ENCODE measurements around the gene CECR2.
"Not testable (repeated sequence)": the region's sequence is repeated elsewhere in the genome, so short reads cannot be mapped to it uniquely, and the experiment has no call there.

The CECR2 gene

DNA sequence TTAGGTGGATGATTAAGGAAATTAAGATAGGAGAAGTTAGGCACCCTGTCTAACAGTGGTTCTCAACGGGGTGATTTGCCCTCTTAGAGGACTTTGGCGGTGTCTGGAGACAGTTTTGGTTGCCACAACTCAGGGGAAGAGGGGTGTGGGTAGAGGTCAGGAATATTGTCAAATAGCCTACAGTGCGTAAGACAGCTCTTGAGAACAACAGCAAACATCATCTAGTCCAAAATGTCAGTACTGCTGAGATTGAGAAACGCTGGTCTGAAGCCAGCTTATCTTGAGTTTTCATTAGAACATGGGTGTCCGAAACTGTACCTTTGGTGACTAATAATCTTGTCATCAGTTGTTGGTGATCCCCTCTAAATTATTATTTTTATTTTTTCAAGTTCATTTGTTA, 38.4 kb downstream of the CECR2 start:
- no peak for DNase-seq

- DNase-seq: no peak
These were observed 41.3 kb downstream of the CECR2 start for GRCh38 chr22:17410576-17410975.

GRCh38 chr22:17411213-17411612, 42.0 kb downstream of the CECR2 start:
- no peak for DNase-seq

DNA sequence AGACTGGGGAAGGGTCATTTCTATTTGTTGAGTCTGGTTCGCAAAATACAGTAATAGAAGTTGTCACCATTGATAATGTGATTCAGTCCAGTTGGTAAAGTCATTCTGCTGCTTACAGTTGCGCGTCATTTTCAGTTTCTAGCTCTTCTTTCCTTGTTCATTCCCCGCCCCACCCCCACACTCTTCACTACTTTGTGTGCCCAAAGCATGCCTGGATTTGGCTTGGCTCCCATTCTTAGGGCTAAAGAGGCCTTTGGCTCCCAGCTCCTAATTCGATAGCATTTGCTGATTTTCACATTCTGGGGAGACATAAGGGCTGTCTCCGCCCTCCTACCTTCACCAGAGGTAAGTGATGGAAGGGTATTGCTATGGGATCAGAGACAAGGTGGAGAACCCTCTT, 43.0 kb downstream of the CECR2 start:
- DNase-seq: no peak

DNA sequence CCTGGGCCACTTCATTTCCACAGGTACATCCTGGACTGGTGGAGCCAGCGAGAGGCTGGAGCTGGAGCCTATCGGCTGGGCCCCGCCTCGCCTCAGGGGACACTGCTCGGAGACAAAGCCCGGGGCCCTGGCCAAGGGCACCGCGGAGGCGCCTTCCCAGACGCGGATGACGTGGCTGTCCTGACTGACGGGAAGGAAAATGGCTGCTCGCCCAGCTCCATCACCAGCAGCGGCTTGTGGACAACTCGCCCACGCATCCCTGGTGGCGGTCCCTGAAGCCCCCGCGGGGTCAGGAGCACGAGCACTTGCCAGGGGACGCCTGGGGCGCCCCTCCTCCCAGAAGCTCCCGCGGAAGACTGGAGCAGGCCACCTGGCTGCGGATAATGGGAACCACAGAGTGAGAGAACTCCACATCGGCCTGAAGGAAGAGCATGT, 49.6 kb downstream of the CECR2 start:
- DNase-seq: no peak

GRCh38 chr22:17419348-17419747, 50.1 kb downstream of the CECR2 start:
- no peak for DNase-seq

DNA sequence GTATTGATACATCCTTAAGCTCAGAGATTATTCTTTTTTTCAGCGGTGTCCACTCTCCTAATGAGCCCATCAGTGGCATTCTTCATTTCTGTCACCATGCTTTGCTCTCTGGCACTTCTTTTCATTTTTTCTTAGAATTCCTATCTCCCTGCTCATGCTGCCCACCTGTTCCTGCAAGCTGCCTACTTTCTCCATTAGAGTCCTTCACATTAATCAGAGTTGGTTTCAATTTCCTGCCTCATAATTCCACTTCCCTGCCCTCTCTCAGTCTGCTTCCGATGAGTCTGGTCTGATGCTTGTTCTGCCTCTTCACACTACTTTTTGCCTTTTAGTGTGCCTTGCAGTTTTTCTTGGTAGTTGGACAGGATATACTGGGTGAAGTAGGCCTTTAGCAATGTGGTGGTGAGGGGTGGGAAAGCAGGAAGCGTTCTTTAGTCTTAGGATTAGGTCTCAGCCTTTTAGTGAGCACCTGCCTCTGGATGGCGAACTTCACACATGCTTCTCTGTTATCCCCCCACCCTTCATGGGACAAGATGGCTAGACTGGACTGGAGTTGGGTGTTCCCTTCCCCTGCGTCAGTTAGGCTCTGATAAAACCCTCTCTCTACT, 53.6 kb downstream of the CECR2 start:
- DNase-seq: no peak

- DNase-seq: no peak
These were observed 54.4 kb downstream of the CECR2 start for GRCh38 chr22:17423616-17424015.

- not testable (repeated sequence) for DNase-seq
These were observed 58.3 kb downstream of the CECR2 start for GRCh38 chr22:17427528-17427927.

DNA sequence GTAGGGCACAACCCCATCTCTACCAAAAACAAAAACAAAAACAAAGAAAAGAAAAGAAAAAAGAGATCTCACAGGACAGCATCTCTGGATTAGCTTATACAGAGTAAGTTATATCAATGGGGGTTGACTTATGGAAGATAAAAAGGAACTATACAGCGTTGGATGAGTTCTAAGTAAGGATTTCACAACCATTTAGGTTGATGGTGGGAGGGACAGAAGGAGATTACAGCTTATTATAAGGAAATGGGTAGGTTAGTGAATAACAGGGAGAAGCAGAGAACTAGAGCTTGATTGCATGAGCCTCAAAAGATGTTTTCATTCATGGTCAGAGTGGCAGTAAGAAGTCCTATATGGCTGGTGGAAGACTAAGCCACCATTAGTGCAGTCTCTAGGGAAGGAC, 60.3 kb downstream of the CECR2 start:
- peak; percentile 19 to 25 (median 22) for DNase-seq

GRCh38 chr22:17430412-17430811, 61.2 kb downstream of the CECR2 start:
- DNase-seq: no peak

- DNase-seq: no peak
These were observed 61.9 kb downstream of the CECR2 start for GRCh38 chr22:17431179-17431578.

- DNase-seq: no peak
These were observed 65.6 kb downstream of the CECR2 start for GRCh38 chr22:17434856-17435255.

DNA sequence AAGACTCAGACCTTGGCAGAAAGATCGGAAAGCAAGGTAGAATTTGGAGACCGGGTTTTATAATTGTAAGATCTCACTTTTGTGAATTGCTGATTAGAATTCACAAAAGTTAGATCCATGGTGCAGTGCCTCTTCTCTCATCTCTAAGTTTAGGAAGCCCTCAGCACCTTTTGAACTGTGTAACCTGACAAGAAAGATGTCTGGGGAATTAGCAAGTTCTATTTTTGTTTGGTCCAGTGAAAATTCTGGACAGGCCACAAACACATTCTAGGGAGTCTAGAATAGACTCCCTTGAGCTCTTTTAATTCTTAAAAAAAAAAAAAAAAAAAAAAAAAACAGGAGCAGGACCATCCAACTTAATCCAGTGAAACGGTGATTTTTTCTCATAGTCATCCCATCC, 66.1 kb downstream of the CECR2 start:
- DNase-seq: no peak

DNA sequence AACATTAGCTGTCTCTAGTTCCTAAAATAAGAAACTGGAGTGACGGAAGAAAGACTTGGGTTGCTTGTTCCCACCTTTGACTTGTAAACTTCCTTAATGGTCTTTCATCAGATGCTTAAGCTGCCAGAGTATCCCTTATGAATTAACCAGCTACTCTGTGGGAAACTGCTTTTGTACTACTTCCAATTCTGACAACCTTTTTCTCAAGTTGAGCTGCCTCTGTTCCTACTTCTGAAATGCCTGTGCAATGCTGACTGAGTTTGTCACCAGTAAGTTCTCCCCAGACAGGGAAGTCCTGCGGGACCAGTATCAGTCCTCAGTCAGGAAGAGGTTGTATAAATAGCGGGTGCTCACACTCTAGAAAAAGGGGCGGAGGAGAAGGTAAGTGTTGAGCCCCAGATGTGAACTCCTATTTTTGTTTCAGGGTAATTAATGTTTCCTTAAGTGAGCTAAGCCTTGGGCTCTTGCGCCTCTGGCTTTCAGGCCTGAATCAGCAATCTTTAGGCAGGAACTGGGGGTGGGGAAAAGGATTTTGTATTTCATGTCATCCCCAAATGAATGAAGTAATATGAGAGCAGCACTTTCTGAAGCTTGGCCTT, 67.2 kb downstream of the CECR2 start:
- DNase-seq: peak; percentile 45 to 54 (median 50)

DNA sequence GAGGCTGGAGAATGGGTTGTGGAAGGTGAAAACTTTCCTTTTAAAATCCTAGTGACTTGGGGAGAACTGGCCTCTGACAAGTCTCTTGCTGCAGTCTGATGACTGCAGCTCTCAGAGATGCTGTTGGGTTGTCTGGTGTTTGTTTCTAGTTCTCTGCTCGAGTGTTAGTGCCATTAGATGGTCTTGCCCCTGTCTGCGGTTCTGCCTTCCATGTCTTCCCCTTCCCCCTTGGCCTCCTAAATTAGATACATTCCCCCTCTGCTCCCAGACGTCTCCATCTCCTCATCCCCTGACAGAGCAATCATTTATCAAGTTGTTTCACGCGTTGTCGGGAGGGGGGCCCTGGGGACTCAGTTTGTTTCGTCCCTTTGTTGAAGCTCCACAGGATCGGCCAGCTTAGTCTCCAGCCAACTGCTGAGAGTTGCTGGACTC, 67.7 kb downstream of the CECR2 start:
- DNase-seq: no peak

- DNase-seq: no peak
These were observed 68.8 kb downstream of the CECR2 start for GRCh38 chr22:17438026-17438425.

GRCh38 chr22:17441326-17441725, 72.1 kb downstream of the CECR2 start:
- no peak for DNase-seq

DNA sequence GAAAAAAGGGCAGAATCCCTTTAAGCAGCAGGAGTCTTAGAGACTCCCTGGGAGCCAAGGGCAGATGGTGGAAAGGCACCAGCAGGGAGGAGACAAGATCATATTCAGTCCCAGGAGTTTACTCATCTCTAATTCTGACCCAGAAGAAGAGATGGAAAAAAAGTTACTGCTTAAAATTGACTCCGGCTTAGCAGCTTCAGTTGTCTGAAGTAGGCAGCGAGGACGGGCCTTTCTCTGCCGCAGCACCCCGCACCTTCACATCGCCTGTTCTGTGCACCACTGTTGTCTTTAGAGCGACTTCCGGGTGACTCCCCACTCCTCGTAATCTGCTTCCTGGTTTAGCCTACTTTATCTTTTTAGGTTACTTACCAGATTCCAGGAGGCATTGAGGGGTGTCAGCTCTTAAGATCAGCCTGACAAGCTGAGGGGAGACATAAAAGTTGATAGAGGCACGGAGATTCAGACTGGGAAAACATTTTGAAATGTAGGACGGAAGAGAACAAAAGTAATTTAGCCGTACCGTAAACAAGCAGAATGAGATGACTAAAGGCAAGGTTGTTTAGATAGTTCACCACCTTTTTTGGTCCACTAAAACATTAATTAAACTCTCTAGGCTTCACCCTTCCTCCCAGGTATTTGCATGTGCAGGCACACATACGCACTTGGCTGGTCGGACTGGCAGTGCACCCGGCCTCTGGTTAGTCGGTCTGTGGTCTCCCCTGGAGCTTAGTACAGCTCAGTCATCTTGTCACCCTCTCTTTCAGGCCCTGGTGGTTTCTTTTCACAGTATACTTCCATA, 74.3 kb downstream of the CECR2 start:
- no peak for DNase-seq

DNA sequence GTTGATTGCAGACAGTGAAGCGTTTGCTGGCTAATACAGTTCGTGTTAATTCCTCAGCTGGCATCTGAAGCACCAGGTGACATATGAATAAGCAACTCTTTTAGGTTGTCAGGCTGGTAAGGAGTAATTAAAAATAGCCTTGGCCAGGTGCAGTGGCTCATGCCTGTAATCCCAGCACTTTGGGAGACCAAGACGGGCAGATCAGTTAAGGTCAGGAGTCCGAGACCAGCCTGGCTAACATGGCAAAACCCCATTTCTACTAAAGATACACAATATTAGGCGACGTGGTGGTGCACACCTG, 74.9 kb downstream of the CECR2 start:
- no peak for DNase-seq

DNA sequence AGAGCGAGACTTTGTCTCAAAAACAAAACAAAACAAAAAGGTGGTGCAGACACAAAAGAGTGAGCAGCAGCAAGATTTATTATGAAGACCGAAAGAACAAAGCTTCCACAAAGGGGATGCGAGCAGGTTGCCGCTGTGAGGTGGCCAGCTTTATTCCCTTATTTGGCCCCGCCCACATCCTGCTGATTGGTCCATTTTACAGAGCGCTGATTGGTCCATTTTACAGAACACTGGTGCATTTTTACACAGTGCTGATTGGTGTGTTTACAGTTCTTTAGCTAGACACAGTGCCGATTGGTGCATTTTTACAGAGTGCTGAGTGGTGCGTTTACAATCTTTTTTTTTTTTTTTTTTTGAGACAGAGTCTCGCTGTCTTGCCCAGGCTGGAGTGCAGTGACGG, 77.4 kb downstream of the CECR2 start:
- DNase-seq: no peak

GRCh38 chr22:17451316-17451715, 82.1 kb downstream of the CECR2 start:
- no peak for DNase-seq

DNA sequence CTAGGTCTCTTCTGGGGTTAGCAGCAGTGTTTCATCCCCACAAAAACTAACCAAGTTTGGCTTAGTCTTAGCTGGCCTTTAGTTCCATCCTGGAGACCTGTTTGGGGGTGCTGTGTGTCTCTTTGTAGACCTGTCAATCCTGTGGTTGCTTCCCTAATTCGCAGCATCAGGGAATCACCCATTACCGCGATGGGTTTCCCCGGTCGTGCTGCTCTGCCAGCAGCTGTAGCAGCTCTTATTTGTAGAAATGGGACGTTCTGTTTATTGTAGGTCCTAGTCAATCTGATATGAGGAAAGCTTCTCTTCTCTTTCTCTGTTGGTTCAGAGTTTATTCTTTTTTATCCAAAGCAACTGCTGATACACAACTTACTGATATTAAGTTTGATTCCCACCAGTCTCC, 91.6 kb downstream of the CECR2 start:
- DNase-seq: peak; percentile 27 to 36 (median 34)

DNA sequence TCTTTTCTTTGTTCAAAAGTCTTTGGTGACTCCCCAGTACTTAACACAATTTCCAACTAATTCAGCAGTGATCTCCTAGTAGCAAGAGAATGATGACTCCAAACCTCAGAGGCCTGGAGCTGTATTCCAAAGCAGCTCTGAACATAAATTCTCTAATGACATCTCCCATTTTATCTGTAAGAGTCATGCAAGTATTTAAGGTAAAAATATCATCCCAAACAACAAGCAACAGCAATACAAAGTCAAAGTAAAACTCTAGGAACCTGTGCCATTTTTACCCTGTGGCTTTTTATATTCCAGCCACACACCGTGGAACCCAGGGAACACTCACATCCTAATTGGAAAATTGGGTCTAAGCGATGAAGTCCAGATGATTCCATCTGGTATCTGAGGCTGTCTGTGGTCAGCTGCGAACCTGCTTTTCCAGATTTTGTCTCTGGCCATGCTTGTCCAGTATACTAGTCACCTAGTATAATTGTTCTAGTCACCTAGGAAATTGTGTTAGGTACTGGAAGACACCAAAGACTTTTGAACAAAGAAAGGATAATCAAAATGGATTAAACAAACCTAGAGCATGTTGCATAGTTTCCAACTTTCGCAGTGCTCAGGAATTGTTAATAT, 101.7 kb downstream of the CECR2 start:
- DNase-seq: no peak

All from suppressor macrophage treated with lipopolysaccharide for 1 hour (primary cell).